Tibial nerve (tissue), 4 donors: ENCODE data around the gene COL6A2. TPM values are rescaled to one million over a fixed set of nuclear protein-coding genes. Genes with fewer than 3 reads are reported as not detected.
A peak's percentile ranks its signal among the peaks of the same experiment; 100 is the strongest.
"Not testable (repeated sequence)": the region's sequence is repeated elsewhere in the genome, so short reads cannot be mapped to it uniquely, and the experiment has no call there.

Experiments used
- DNase-seq, 2 donors: peaks; one replicate each; pipeline ENCODE4 v3.0.0-alpha.2; 2019; ENCODE audit warnings: low spot score in 2 of 2
- H3K27ac ChIP-seq, 4 donors: fragments of 200-600 bp; sonication (generic) in 3 of 4; one replicate each; pipeline ENCODE4 v1.5.1; 2017 to 2019; ENCODE audit warnings: mild to moderate bottlenecking in 1 of 4
- H3K27me3 ChIP-seq, 2 donors: fragments of 200-600 bp; sonication (generic) in 1 of 2; one replicate each; pipeline versions ENCODE4 v1.5.1 to v1.6.0; 2017 to 2019
- H3K36me3 ChIP-seq, 3 donors: fragments of 200-600 bp; sonication (generic); one replicate each; pipeline ENCODE4 v1.5.1; 2018 to 2019
- H3K4me1 ChIP-seq, 4 donors: fragments of 200-600 bp; sonication (generic) in 3 of 4; one replicate each; pipeline ENCODE4 v1.5.1; 2017 to 2019
- H3K4me3 ChIP-seq, 4 donors: fragments of 200-600 bp; sonication (generic) in 3 of 4; one replicate each; pipeline ENCODE4 v1.5.1; 2017 to 2019; ENCODE audit warnings: mild to moderate bottlenecking in 1 of 4, moderate library complexity in 1 of 4
- H3K9me3 ChIP-seq, 4 donors: fragments of 200-600 bp; sonication (generic) in 3 of 4; one replicate each; pipeline ENCODE4 v1.5.1; 2017 to 2019
- EP300 ChIP-seq, 2 donors: sonication (generic); formaldehyde crosslinking; IDR thresholded peaks; one replicate each; pipeline ENCODE4 v1.6.1; 2017; ENCODE audit warnings: antibody characterized with exemption in 2 of 2, mild to moderate bottlenecking in 1 of 2
- POLR2A ChIP-seq, 2 donors: fragments of 450-650 bp; IDR thresholded peaks; one replicate each; pipeline ENCODE4 v1.6.1; 2017; ENCODE audit warnings: antibody characterized with exemption in 2 of 2, mild to moderate bottlenecking in 2 of 2, moderate library complexity in 2 of 2
- WGBS, 2 donors: methylation state at CpG; one replicate each; pipeline ENCODE4 v1.1.5; 2018; 5-methylcytosine and 5-hydroxymethylcytosine counted together
- total RNA-seq, 4 donors: library from RNA; depleted of rRNA; stranded (reverse); fragments of >200 nt; gene quantifications; one replicate each; pipeline ENCODE4 v1.1.0, GENCODE V29; 2016
- TF ChIP-seq, protein P1 (sequence below), 5 experiments: fragments of 200-600 bp in 3 of 5; fragments of 450-650 bp in 2 of 5; sonication (generic) in 3 of 5; IDR thresholded peaks; one replicate each; pipeline ENCODE4 v1.5.1; 2016 to 2019; ENCODE audit warnings: antibody characterized with exemption in 5 of 5, mild to moderate bottlenecking in 3 of 5, moderate library complexity in 2 of 5

The COL6A2 gene
- total RNA-seq, 4 donors from 2014 or later, result 470 to 1,210 (median 744) TPM

DNA sequence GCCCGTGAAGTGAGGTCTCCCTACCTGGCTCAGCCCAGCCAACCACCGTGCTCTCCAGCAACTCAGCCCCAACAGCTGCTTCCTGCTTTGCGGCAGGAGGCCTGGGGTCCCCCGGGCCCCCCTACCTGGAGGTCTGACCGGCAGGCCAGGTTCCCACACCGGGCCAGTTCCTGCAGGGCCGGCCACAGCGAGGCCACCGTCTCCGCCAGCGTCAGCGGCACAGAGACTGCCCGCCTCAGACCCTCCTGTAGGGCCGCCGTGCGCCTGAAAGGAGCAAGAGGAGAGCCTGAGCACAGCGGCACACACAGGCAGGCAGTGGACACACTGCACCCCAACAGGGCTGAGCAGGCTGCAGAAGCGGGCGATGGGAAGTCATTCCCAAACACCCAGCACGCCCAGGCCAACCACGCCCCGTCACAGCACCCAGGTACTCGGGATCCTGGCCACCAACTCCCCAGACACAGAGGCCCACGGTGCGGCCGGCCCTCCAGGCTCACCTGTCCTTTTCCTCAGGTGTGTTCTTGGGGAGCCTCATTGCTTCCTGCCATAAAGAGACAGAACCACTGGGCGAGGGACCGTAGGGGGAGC is 40.6 kb downstream of the COL6A2 start:
- TF ChIP-seq POLR2A (IDR thresholded peaks at IDR 0.05) (no peak), EP300 (IDR thresholded peaks at IDR 0.05) (no peak)
- TF ChIP-seq, protein P1, sequence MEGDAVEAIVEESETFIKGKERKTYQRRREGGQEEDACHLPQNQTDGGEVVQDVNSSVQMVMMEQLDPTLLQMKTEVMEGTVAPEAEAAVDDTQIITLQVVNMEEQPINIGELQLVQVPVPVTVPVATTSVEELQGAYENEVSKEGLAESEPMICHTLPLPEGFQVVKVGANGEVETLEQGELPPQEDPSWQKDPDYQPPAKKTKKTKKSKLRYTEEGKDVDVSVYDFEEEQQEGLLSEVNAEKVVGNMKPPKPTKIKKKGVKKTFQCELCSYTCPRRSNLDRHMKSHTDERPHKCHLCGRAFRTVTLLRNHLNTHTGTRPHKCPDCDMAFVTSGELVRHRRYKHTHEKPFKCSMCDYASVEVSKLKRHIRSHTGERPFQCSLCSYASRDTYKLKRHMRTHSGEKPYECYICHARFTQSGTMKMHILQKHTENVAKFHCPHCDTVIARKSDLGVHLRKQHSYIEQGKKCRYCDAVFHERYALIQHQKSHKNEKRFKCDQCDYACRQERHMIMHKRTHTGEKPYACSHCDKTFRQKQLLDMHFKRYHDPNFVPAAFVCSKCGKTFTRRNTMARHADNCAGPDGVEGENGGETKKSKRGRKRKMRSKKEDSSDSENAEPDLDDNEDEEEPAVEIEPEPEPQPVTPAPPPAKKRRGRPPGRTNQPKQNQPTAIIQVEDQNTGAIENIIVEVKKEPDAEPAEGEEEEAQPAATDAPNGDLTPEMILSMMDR (IDR thresholded peaks at IDR 0.05), result no peak
- Histone ChIP-seq H3K9me3 (no peaks in the 10 kb centered on the region), H3K4me3 (no peak overlapping the region), H3K4me1 (peaks cover 0 to 3% (median 0%) of the 10 kb centered on the region in 4 donors), H3K36me3 (no peaks in the 10 kb centered on the region), H3K27me3 (peaks cover 0 to 13% of the 10 kb centered on the region in 2 donors), H3K27ac (no peak overlapping the region)
- WGBS, 2 donors, result 87 to 95% methylated on average over 9 to 14 of the region's 28 CpGs
- no peak for DNase-seq

DNA sequence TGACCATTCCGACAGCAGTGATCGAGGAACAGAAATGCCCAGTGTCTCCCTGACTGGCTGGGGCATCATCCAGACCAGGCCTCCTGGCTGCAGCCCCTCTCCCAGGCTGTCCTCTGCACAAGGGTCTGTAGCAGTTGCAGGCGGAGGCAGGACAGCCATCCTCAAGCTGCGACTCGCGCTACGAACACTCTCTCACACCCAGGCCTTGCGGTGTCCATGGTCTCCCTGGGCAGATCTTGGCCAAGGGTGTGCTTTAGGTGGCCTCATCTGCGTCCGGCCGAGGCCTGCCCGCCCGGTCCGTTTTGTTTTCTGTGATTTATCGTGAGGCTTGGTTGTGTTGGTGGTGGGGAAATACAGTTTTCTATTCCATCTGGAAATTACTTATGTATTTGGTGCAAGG is 41.8 kb downstream of the COL6A2 start:
- H3K4me1 ChIP-seq, result peaks cover 0 to 10% (median 0%) of the 10 kb centered on the region in 4 donors
- 87 to 92% methylated on average over 14 to 15 of the region's 15 CpGs for whole genome bisulfite sequencing, 2 donors
- no peak overlapping the region for H3K4me3 ChIP-seq
- no peaks in the 10 kb centered on the region for H3K36me3 ChIP-seq
- no peaks in the 10 kb centered on the region for H3K9me3 ChIP-seq
- H3K27ac ChIP-seq, result no peak overlapping the region
- DNase-seq, result no peak
- H3K27me3 ChIP-seq, result peaks cover 0 to 13% of the 10 kb centered on the region in 2 donors
- no peak for TF ChIP-seq EP300 (IDR thresholded peaks at IDR 0.05)
- TF ChIP-seq POLR2A (IDR thresholded peaks at IDR 0.05), result no peak
- TF ChIP-seq, protein P1 (IDR thresholded peaks at IDR 0.05), result no peak

DNA sequence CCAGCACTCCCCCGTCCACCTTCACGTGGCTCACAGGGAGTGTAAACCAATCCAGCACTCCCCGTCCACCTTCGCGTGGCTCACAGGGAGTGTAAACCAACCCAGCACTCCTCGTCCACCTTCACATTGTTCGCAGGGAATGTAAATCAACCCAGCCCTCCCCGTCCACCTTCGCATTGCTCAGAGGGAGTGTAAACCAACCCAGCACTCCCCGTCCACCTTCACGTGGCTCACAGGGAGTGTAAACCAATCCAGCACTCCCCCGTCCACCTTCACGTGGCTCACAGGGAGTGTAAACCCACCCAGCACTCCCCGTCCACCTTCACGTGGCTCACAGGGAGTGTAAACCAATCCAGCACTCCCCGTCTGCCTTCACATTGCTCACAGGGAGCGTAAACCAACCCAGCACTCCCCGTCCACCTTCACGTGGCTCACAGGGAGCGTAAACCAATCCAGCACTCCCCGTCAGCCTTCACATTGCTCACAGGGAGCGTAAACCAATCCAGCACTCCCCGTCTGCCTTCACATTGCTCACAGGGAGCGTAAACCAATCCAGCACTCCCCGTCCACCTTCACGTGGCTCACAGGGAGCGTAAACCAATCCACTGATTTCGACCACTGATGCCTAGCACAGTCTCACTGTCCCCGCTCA is 42.6 kb downstream of the COL6A2 start:
- not testable (repeated sequence) for H3K36me3 ChIP-seq, DNase-seq, H3K4me3 ChIP-seq, H3K27ac ChIP-seq, H3K9me3 ChIP-seq
- Histone ChIP-seq H3K27me3 (peaks cover 0 to 13% of the 10 kb centered on the region in 2 donors), H3K4me1 (peaks cover 0 to 10% (median 0%) of the 10 kb centered on the region in 4 donors)
- WGBS, 2 donors, result 56 to 66% methylated on average over 29 of the region's 29 CpGs

DNA sequence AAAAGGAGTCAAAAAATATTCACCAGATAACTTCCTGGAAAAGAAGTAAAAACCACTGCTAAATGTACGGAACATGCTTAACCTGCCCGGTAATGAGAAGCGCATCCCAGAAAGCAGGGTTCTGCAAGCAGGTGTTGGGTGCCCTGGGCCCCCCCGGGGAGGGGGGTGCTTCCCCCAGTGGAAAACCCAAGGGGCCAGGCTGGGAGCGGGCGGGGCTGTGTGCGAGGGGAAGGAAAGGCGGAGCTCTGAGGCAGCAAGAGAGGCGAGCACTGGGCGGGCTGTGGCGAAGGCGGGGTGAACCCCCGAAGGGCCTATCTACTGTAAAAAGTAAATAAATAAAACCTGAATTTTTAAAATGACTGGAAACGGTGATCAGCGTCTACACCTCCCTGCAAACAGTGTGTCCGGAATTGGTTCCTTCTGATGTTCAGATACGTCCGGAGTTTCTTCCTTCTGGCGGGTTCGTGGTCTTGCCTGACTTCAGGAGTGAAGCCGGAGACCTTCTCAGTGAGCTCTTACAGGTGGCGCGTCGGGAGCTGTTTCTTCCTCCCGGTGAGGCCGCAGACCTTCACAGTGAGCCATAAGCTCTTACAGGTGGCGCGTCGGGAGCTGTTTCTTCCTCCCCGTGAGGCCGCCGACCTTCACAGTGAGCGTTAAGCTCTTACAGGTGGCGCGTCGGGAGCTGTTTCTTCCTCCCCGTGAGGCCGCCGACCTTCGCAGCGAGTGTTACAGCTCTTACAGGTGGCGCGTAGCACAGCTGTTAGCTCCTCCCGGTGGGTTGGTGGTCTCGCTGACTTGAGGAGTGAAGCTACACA is 44.1 kb downstream of the COL6A2 start:
- no peak for TF ChIP-seq POLR2A (IDR thresholded peaks at IDR 0.05)
- TF ChIP-seq, protein P1 (IDR thresholded peaks at IDR 0.05), result no peak
- TF ChIP-seq EP300 (IDR thresholded peaks at IDR 0.05), result no peak
- H3K27me3 ChIP-seq, result peaks cover 0 to 13% of the 10 kb centered on the region in 2 donors
- DNase-seq, result no peak
- peak overlapping the region in 1 of 4 donors; percentile 10 for H3K4me3 ChIP-seq
- peaks cover 0 to 10% (median 0%) of the 10 kb centered on the region in 4 donors for H3K4me1 ChIP-seq
- H3K27ac ChIP-seq, result no peak overlapping the region
- 70 to 82% methylated on average over 45 of the region's 45 CpGs for WGBS, 2 donors
- H3K36me3 ChIP-seq, result no peaks in the 10 kb centered on the region
- H3K9me3 ChIP-seq, result no peaks in the 10 kb centered on the region

DNA sequence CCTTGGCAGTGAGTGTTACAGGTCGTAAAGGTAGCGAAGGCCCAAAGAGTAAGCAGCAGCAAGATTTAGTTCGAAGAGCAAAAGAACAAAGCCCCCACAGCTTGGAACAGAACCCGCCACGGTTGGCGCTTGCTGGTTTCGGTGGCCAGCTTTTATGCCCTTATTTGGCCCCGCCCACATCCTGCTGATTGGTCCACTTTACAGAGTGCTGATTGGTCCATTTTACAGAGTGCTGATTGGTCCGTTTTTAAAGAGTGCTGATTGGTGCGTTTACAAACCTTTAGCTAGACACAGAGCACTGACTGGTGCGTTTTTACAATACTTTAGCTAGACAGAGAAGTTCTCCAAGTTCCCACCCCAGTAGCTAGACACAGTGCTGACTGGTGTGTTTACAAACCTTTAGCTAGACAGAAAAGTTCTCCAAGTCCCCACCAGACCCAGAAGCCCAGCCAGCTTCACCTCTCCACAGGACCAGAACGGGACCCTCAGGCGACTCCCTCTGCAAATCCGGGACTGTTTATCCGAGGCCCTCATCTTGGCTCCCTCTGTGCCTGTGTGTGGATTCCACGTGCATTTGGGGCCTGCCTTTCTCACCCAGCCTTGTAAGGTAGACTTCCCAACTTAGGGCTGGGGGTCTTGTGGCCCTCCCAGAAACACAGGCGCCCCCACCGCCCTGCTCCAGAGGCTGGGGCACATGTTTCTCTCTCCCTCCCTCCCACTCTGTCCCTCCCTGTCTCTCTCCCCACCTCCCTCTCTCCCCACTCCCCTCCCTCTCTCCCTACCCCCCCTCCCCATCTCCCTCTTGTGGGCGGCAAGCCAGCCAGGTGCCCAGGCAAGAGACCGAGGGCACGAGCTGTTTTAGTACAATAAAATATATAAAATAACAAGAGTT is 44.9 kb downstream of the COL6A2 start:
- H3K27ac ChIP-seq, result no peak overlapping the region

More for the DNA sequence above, 44.9 kb downstream of the COL6A2 start:
- H3K9me3 ChIP-seq, result no peaks in the 10 kb centered on the region
- peaks cover 0 to 13% of the 10 kb centered on the region in 2 donors for H3K27me3 ChIP-seq
- TF ChIP-seq, protein P1 (IDR thresholded peaks at IDR 0.05), result no peak
- TF ChIP-seq EP300 (IDR thresholded peaks at IDR 0.05), result no peak
- no peak for TF ChIP-seq POLR2A (IDR thresholded peaks at IDR 0.05)
- H3K4me1 ChIP-seq, result peaks cover 0 to 10% (median 0%) of the 10 kb centered on the region in 4 donors
- peak overlapping the region in 1 of 4 donors; percentile 10 for H3K4me3 ChIP-seq
- H3K36me3 ChIP-seq, result no peaks in the 10 kb centered on the region
- 82 to 85% methylated on average over 19 to 21 of the region's 21 CpGs for WGBS, 2 donors
- no peak for DNase-seq
